Sigmoid colon (tissue), 7 donors: ENCODE measurements around the gene EIF3A. TPM values are rescaled to one million over a fixed set of nuclear protein-coding genes. Genes with fewer than 3 reads are reported as not detected.

Experiments used
- DNase-seq: peaks from one replicate; pipeline ENCODE4 v3.0.0-alpha.2; 2019
- H3K27ac ChIP-seq, 4 donors: fragments of 200-600 bp; sonication (generic); one replicate each; pipeline ENCODE4 v1.5.1; 2016 to 2019; ENCODE audit warnings: mild to moderate bottlenecking in 1 of 4
- H3K27me3 ChIP-seq, 3 donors: fragments of 200-600 bp; sonication (generic); one replicate each; pipeline ENCODE4 v1.5.1; 2019; ENCODE audit warnings: mild to moderate bottlenecking in 1 of 3
- H3K36me3 ChIP-seq, 4 donors: fragments of 200-600 bp; sonication (generic); one replicate each; pipeline ENCODE4 v1.5.1; 2016 to 2019
- H3K4me1 ChIP-seq, 4 donors: fragments of 200-600 bp; sonication (generic); one replicate each; pipeline ENCODE4 v1.5.1; 2017 to 2019
- H3K4me3 ChIP-seq, 4 donors: fragments of 200-600 bp; sonication (generic); one replicate each; pipeline ENCODE4 v1.5.1; 2017 to 2019; ENCODE audit warnings: mild to moderate bottlenecking in 2 of 4, moderate library complexity in 1 of 4
- H3K9me3 ChIP-seq, 4 donors: fragments of 200-600 bp in 3 of 4; sonication (generic) in 3 of 4; one replicate each; pipeline versions ENCODE4 v1.5.1 to v1.6.1; 2013 to 2019
- EP300 ChIP-seq, 4 donors: sonication (generic); formaldehyde crosslinking; IDR thresholded peaks; one replicate each; pipeline ENCODE4 v1.6.1; 2017; ENCODE audit warnings: antibody characterized with exemption in 4 of 4
- POLR2A ChIP-seq, 2 donors: fragments of 450-650 bp; IDR thresholded peaks; one replicate each; pipeline ENCODE4 v1.6.1; 2016; ENCODE audit warnings: antibody characterized with exemption in 2 of 2, mild to moderate bottlenecking in 2 of 2, moderate library complexity in 2 of 2
- POLR2AphosphoS5 ChIP-seq, 4 donors: sonication (generic); formaldehyde crosslinking; IDR thresholded peaks; one replicate each; pipeline ENCODE4 v1.6.1; 2017; ENCODE audit warnings: antibody characterized with exemption in 4 of 4
- WGBS, 2 donors: extraction: QIAGEN DNeasy Blood & Tissue Kit; methylation state at CpG; one replicate each; pipeline ENCODE4 v1.1.7; 2013; 5-methylcytosine and 5-hydroxymethylcytosine counted together
- intact Hi-C: fragments of 100-400 bp; cut with DNase I; formaldehyde crosslinking; loops from one replicate; pipeline ENCODE4 v1.15.1; 2023
- polyA plus RNA-seq, 3 donors: library from polyadenylated mRNA; stranded (reverse); fragments of 200-250 nt; gene quantifications; one replicate each; pipeline ENCODE4 v1.2.3, GENCODE V29; 2013
- total RNA-seq, 4 donors: library from RNA; depleted of rRNA; stranded (reverse); fragments of >200 nt; gene quantifications; one replicate each; pipeline ENCODE4 v1.1.0, GENCODE V29; 2016
- TF ChIP-seq, protein P1 (sequence below), 4 experiments: fragments of 450-650 bp in 3 of 4; fragments of 200-600 bp in 1 of 4; IDR thresholded peaks; one replicate each; pipeline ENCODE4 v1.5.1; 2016 to 2019; ENCODE audit warnings: antibody characterized with exemption in 4 of 4, mild to moderate bottlenecking in 3 of 4, moderate library complexity in 2 of 4
- donor health status: healthy with polysubstance abuse.
- donor health status: Bipolar disorder and iron deficiency.
- donor health status: healthy.

EIF3A gene
- total and polyA plus RNA-seq, 7 donors = 27.5 to 135 (median 98.4) TPM

DNA sequence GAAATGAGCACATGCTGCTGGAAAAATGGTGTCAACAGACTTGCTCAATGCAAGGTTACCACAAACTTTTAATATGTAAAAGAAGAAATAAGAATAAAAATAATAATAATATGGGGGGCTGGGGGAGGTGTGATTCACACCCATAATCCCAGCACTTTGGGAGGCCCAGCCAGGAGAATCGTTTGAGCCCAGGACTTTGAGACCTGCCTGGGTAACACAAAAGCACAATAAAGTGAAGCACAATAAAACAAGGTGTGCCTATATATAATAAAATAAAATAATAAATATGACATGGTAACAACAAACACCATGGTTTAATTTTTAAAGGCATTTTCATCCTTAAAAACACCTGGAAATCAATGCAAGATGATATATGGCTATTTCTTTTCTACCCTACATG lies 25.1 kb downstream of the EIF3A start:
- Histone ChIP-seq H3K4me3 (no peak overlapping the region), H3K27me3 (no peaks in the 10 kb centered on the region), H3K36me3 (peaks cover 60 to 100% (median 78%) of the 10 kb centered on the region in 4 donors), H3K27ac (no peak overlapping the region), H3K4me1 (no peaks in the 10 kb centered on the region), H3K9me3 (no peaks in the 10 kb centered on the region)
- intact Hi-C loops = no loop called here
- no peak for DNase-seq
- TF ChIP-seq POLR2AphosphoS5 (IDR thresholded peaks at IDR 0.05) (no peak), POLR2A (IDR thresholded peaks at IDR 0.05) (no peak), EP300 (IDR thresholded peaks at IDR 0.05) (no peak)
- TF ChIP-seq, protein P1, sequence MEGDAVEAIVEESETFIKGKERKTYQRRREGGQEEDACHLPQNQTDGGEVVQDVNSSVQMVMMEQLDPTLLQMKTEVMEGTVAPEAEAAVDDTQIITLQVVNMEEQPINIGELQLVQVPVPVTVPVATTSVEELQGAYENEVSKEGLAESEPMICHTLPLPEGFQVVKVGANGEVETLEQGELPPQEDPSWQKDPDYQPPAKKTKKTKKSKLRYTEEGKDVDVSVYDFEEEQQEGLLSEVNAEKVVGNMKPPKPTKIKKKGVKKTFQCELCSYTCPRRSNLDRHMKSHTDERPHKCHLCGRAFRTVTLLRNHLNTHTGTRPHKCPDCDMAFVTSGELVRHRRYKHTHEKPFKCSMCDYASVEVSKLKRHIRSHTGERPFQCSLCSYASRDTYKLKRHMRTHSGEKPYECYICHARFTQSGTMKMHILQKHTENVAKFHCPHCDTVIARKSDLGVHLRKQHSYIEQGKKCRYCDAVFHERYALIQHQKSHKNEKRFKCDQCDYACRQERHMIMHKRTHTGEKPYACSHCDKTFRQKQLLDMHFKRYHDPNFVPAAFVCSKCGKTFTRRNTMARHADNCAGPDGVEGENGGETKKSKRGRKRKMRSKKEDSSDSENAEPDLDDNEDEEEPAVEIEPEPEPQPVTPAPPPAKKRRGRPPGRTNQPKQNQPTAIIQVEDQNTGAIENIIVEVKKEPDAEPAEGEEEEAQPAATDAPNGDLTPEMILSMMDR (IDR thresholded peaks at IDR 0.05) = no peak
- 17 to 65% methylated on average over 1 of the region's 1 CpG for WGBS, 2 donors

DNA sequence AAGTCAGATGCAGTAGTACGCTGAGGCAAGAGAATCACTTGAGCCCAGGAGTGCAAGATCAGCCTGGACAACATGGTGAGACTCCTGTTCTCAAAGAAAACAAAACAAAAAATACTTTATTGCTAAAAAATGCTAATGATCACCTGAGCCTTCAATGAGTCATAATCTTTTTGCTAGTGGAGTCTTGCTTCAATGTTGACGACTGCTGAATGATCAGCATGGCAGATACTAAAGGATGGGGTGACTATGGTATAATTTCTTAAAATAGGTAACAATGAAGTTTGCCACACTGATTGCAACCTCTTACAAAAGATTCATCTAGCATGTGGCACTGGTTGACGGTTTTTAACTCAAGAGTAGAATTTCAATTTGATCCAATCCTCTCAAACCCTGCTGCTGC lies 28.8 kb downstream of the EIF3A start:
- H3K4me1 ChIP-seq = no peaks in the 10 kb centered on the region
- H3K4me3 ChIP-seq = no peak overlapping the region
- no peak overlapping the region for H3K27ac ChIP-seq
- H3K27me3 ChIP-seq = no peaks in the 10 kb centered on the region
- TF ChIP-seq POLR2A (IDR thresholded peaks at IDR 0.05) = no peak
- no peak for TF ChIP-seq POLR2AphosphoS5 (IDR thresholded peaks at IDR 0.05)
- no peak for TF ChIP-seq EP300 (IDR thresholded peaks at IDR 0.05)
- TF ChIP-seq, protein P1 (IDR thresholded peaks at IDR 0.05) = no peak
- peaks cover 39 to 100% (median 81%) of the 10 kb centered on the region in 4 donors for H3K36me3 ChIP-seq
- no peaks in the 10 kb centered on the region for H3K9me3 ChIP-seq
- intact Hi-C loops = no loop called here
- DNase-seq = no peak
- WGBS, 2 donors = 94% methylated on average over 3 of the region's 3 CpGs

DNA sequence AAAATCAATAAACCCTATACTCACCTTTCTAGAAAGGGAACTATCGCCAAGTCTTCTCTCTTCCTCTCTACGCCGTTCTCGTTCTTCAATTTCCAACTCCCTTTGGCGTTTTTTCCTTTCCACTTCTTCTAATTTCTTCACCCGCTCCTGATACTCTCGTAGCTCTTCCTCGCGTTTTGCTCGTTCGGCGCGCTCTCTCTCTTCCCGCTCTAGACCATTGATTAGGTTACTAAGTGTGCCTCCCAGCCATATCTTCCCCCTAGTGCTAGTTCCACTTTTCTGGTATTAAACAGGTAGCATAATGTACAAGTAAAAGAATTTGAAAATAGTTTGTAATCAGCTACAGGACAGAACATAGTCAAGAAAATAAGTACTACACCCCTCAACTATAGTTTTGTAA lies 30.8 kb downstream of the EIF3A start:
- H3K36me3 ChIP-seq = peaks cover 28 to 100% (median 81%) of the 10 kb centered on the region in 4 donors
- 97% methylated on average over 14 of the region's 14 CpGs for WGBS, 2 donors

GRCh38 chr10:119049361-119049760 lies 31.3 kb downstream of the EIF3A start:
- no peaks in the 10 kb centered on the region for H3K27me3 ChIP-seq
- TF ChIP-seq POLR2A (IDR thresholded peaks at IDR 0.05) = no peak
- TF ChIP-seq, protein P1 (IDR thresholded peaks at IDR 0.05) = no peak
- TF ChIP-seq POLR2AphosphoS5 (IDR thresholded peaks at IDR 0.05) = no peak
- no peak for TF ChIP-seq EP300 (IDR thresholded peaks at IDR 0.05)
- peaks cover 26 to 100% (median 80%) of the 10 kb centered on the region in 4 donors for H3K36me3 ChIP-seq
- intact Hi-C loops = no loop called here
- no peak overlapping the region for H3K4me3 ChIP-seq
- DNase-seq = no peak
- no peaks in the 10 kb centered on the region for H3K4me1 ChIP-seq
- no peak overlapping the region for H3K27ac ChIP-seq
- H3K9me3 ChIP-seq = no peaks in the 10 kb centered on the region
- 89 to 94% methylated on average over 5 of the region's 5 CpGs for WGBS, 2 donors

More for the DNA sequence above, 30.8 kb downstream of the EIF3A start:
- Histone ChIP-seq H3K9me3 (no peaks in the 10 kb centered on the region), H3K4me1 (no peaks in the 10 kb centered on the region), H3K27me3 (no peaks in the 10 kb centered on the region), H3K27ac (no peak overlapping the region), H3K4me3 (no peak overlapping the region)
- no peak for DNase-seq
- TF ChIP-seq POLR2AphosphoS5 (IDR thresholded peaks at IDR 0.05) (no peak), EP300 (IDR thresholded peaks at IDR 0.05) (no peak), POLR2A (IDR thresholded peaks at IDR 0.05) (no peak)
- TF ChIP-seq, protein P1 (IDR thresholded peaks at IDR 0.05) = no peak
- intact Hi-C loops = no loop called here

DNA sequence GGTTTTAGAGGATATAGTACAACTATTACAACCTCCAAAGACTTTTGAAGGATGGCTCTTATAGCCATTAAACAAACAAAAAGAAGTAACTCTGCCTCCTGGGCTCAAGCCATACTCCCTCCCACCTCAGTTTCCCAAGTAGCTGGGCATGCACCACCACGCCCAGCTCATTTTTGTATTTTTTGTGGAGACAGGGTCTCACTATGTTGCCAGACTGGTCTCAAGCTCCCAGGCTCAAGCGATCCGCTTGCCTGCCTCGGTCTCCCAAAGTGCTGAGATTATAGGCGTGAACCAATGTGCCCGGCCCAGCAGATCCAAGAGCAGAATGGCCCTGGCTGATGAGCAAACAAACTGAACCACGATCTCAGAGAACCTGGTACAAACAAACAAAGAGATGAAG lies 35.1 kb downstream of the EIF3A start:
- H3K9me3 ChIP-seq = no peaks in the 10 kb centered on the region
- no peaks in the 10 kb centered on the region for H3K4me1 ChIP-seq
- no peaks in the 10 kb centered on the region for H3K27me3 ChIP-seq
- no peak overlapping the region for H3K27ac ChIP-seq
- H3K36me3 ChIP-seq = peaks cover 31 to 100% (median 79%) of the 10 kb centered on the region in 4 donors
- WGBS, 2 donors = 87 to 95% methylated on average over 7 of the region's 7 CpGs
- no peak overlapping the region for H3K4me3 ChIP-seq
- intact Hi-C loops = no loop called here
- TF ChIP-seq POLR2A (IDR thresholded peaks at IDR 0.05) (no peak), POLR2AphosphoS5 (IDR thresholded peaks at IDR 0.05) (no peak), EP300 (IDR thresholded peaks at IDR 0.05) (no peak)
- TF ChIP-seq, protein P1 (IDR thresholded peaks at IDR 0.05) = no peak
- no peak for DNase-seq
